GM21576 (cell line): ENCODE data around the gene C12orf76.

Experiments used
- ATAC-seq: cut with Tn5 transposase; IDR thresholded peaks from one replicate; pipeline ENCODE4 v1.9.1; 2021; ENCODE audit warnings: mild to moderate bottlenecking, moderate library complexity; ENCODE audit not compliant: unreplicated experiment

Gene C12orf76

DNA sequence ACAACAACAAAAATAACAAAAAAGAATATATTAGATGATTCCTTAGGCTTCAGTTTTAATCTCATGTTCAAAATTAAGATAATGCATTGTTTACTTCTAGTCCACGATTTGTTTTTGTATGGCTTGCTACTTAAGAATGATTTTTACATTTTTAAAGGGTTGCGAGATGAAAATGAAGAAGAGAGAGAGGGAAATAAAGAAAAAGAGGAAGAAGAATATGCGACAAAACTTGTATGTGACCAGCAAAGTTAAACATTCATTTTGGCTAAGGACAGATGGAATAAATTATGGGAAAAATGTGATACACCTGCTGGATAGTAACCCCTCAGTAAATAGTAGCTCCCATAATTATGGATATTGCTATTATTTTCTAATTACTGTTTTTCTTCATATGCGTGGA, 50.9 kb downstream of the C12orf76 start:
- no peak for ATAC-seq

DNA sequence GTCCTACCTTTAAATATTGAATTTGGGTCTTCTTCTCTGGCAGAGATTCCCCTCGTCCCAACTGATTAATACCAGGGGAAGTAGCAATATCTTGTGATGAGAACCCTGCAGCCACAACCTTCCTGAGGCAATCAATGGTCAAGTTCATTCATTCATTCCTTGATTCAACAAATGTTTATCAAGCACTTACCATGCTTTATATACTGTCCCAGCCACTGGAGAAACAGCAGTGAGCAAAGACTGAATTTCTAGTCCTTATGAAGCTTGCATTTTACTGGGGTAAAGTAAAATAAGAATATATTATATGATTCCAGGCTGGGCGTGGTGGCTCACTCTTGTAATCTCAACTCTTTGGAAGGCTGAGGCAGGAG, 51.9 kb downstream of the C12orf76 start:
- ATAC-seq = no peak

DNA sequence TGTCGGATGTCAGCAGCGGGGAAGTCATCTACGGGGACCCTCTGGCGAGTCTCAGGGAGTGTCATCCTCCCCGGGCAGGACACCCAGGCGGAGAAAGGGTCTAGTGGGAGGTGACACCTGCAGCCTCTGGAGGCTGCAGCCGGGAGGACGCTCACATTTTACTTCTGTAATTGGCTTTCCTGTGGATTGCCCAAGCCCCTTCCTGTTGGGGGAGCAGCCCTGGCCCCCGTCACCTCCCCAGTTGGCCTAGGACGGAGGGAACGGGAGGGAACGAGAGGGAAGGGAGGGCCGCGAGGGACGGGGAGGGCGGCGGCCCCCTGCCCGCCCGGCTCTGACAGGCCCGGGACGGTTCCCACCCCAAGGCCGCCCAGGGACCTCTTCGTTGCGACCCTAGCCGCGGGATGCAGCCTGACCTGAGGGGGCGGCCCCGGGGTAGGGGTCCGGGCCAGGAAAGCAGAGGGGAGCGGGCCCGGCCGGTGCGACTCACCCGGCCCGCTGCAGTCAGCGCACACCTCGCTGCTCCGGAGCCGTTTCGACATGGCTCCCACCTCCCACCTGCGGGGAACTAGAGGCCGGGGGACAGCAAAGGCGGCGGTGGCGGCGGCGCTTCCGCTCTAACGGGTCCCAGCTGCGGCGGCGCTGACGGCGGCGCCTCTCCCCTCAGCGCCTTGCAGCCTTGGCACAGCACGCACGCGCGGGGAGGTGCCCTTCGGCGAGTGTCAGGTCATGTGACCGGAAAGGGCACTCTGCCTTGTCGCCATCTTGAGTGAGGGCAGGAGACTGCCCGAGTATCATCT, 52.4 kb downstream of the C12orf76 start, which contains the start of gene GIT2:
Gene GIT2, minus strand, starts transcription at position 683 of the 797 bp plus-strand sequence. Its CDS starts 144 bp downstream, at position 539.
- peak; percentile 54 for ATAC-seq

DNA sequence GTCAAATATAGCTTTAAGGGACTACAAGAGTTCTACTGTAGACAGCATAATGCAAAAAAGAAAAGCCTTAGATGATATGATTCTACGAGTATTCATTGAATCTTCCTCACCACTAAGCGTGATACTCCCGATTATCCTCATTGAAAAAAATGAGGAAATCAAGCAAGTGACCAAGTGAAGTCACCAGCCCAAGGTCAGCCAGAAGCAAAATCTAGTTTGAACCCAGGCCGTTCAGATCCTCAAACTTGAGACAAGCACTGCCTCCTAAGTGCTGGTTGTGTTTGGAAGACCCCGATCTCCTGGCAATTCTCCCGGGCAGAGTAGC, 53.0 kb downstream of the C12orf76 start:
- no peak for ATAC-seq

DNA sequence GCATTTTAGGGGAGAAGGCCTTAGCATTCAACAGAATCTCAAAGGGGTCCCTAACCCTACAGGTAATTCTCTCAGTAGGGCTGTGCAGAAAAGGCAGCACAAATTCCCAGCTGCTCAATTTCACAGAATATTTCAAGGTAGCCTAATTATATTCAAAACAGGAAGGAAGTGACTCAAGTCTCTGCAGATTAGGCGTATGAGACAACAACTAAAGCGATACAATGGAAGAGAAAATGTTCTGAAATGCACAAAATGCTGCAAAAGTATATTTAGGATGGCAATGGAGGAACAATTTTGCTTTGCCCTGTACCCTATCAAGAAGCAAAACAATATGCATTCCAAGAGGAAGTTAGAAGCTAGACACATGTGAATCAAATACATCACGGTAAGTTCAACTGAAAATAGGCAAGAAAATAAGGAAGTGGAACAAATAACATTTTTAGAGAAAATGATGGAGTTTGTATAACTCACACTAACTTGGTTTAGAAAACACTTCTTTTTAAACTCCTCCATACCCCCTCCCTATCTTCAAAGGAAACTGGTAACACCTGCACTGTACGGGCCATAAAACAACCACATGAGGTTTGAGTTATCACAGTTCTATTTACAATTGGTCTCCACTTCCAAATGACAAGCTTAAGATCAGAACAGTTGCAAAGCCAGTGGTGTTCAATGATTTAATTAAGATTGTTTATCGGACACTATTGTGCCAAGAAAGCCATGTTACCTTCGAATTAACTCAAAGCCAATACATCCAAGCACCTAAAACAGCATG, 53.7 kb downstream of the C12orf76 start:
- no peak for ATAC-seq

DNA sequence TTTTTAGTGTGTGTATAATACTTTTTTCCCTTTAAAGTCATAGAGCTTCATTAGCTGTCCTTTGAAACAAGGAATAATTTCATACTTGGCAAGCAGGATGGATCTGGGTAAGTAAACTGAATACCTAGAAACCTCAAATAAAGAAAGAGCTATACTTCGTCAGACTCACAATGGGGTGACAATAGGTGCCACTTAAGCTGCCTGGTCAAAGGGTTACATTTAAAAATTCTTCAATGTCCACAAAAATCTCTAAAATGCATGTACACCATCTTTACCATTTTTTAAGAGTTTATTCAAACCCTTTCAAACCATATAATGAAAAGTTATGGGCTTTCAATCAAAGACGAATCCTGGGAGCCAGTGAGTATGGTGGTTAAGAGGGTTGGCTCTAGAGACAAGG, 55.2 kb downstream of the C12orf76 start:
- ATAC-seq = no peak

DNA sequence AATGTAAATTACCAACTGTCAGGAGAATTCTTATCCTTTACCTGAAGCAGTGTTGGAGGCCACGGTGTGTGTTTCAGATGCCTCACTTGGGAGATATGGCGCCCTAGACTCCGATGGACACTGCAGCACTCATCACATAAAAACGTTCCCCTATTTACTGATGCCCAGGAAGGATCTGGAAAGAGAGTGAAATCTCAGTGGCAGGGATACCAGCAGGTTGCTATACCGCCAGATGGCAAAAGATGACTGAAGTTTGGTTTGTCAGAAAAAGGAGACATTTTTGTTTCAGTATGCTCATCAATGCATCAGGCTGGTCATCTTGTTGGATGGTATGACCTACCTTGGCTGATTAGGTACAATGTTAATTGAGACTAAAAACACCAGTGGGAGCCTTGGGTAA, 56.7 kb downstream of the C12orf76 start:
- no peak for ATAC-seq
